ENCODE measurements around the gene PDLIM1. TPM values are rescaled to one million over a fixed set of nuclear protein-coding genes. Genes with fewer than 3 reads are reported as not detected.

Gene PDLIM1
- total RNA-seq, 1 experiment from 2014 or later: 67.4 TPM

DNA sequence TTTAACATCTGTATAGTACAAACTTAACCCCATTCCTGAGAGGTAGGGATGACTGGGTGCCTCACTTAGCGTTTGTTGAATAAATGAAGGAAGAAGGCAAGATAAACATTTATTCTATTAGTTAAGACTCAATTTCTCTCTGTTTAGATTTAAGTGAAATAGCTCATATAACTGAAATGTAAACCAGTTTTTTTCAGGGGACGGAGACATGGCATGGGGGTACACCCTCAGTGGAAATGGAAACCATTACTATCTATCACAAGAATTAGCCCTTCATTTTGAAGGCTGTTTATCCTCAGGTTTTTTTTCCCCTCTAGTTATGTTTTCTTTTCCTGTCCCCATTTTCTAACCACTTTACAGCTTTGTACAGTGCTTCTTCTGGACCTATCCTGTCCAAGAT, 35.6 kb upstream of the PDLIM1 start:
- Histone ChIP-seq H3K4me2 (ENCODE audit: low read length) (no peak overlapping the region), H3K27ac (ENCODE audit: low read depth, low read length) (no peak overlapping the region), H3K9ac (ENCODE audit: low read length) (no peak overlapping the region), H3K9me3 (ENCODE audit: control insufficient read depth in 1 of 2, insufficient read depth in 1 of 2, low read depth in 1 of 2, low read length in 2 of 2) (no peaks in the 10 kb centered on the region), H3K27me3 (ENCODE audit: insufficient read depth, low read length) (peaks cover 4% of the 10 kb centered on the region; the same call in 1 of the 2 replicates), H2AFZ (ENCODE audit: low read depth, low read length, poor library complexity, severe bottlenecking) (no peak overlapping the region), H3K9me2 (ENCODE audit: insufficient read depth) (no peaks in the 10 kb centered on the region), H3K4me3 (replicated peaks in 1 of 2; ENCODE audit: low read depth in 1 of 2, low read length in 2 of 2) (no peak overlapping the region), H3K36me3 (ENCODE audit: control insufficient read depth in 1 of 2, insufficient read depth in 2 of 2, low read length in 2 of 2) (no peaks in the 10 kb centered on the region), H3K4me1 (ENCODE audit: control insufficient read depth in 1 of 2, insufficient read depth in 2 of 2, low read length in 2 of 2) (no peaks in the 10 kb centered on the region), H4K20me1 (ENCODE audit: insufficient read depth) (no peaks in the 10 kb centered on the region), H3K79me2 (ENCODE audit: insufficient read depth, low read length) (no peaks in the 10 kb centered on the region)
- no TSS peak for BruUV-seq (replicated peaks)
- POLR2A ChIA-PET: no interaction called here
- ATAC-seq: no peak
- RAD21 ChIA-PET (ENCODE audit: low non-redundant PET in 1 of 2, low total read pairs in 2 of 2, uncharacterized antibody in 2 of 2, unreplicated experiment in 2 of 2): no interaction called here
- intact Hi-C loops (cut with micrococcal nuclease): no loop called here
- no peak for DNase-seq (ENCODE audit: low read depth, low spot score)
- CTCF ChIA-PET: no interaction called here
- no peak for TF ChIP-seq REST (IDR thresholded peaks at IDR 0.05; ENCODE audit: low read depth)
- TF ChIP-seq, protein P1, sequence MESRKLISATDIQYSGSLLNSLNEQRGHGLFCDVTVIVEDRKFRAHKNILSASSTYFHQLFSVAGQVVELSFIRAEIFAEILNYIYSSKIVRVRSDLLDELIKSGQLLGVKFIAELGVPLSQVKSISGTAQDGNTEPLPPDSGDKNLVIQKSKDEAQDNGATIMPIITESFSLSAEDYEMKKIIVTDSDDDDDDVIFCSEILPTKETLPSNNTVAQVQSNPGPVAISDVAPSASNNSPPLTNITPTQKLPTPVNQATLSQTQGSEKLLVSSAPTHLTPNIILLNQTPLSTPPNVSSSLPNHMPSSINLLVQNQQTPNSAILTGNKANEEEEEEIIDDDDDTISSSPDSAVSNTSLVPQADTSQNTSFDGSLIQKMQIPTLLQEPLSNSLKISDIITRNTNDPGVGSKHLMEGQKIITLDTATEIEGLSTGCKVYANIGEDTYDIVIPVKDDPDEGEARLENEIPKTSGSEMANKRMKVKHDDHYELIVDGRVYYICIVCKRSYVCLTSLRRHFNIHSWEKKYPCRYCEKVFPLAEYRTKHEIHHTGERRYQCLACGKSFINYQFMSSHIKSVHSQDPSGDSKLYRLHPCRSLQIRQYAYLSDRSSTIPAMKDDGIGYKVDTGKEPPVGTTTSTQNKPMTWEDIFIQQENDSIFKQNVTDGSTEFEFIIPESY (IDR thresholded peaks at IDR 0.05; ENCODE audit: extremely low read depth, insufficient replicate concordance, low read length): no peak
- TF ChIP-seq, protein P2, sequence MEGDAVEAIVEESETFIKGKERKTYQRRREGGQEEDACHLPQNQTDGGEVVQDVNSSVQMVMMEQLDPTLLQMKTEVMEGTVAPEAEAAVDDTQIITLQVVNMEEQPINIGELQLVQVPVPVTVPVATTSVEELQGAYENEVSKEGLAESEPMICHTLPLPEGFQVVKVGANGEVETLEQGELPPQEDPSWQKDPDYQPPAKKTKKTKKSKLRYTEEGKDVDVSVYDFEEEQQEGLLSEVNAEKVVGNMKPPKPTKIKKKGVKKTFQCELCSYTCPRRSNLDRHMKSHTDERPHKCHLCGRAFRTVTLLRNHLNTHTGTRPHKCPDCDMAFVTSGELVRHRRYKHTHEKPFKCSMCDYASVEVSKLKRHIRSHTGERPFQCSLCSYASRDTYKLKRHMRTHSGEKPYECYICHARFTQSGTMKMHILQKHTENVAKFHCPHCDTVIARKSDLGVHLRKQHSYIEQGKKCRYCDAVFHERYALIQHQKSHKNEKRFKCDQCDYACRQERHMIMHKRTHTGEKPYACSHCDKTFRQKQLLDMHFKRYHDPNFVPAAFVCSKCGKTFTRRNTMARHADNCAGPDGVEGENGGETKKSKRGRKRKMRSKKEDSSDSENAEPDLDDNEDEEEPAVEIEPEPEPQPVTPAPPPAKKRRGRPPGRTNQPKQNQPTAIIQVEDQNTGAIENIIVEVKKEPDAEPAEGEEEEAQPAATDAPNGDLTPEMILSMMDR (IDR thresholded peaks at IDR 0.05 in 2 of 3, conservative IDR thresholded peaks at IDR 0.05 in 1 of 3; ENCODE audit: borderline replicate concordance in 1 of 3, insufficient read depth in 1 of 3, low read depth in 2 of 3, low read length in 2 of 3): no peak
- no peak for TF ChIP-seq YY1 (IDR thresholded peaks at IDR 0.05; ENCODE audit: extremely low read depth, insufficient replicate concordance, low read depth, low read length)
- no peak for TF ChIP-seq EZH2 (IDR thresholded peaks at IDR 0.05)
- no peak for TF ChIP-seq ATF3 (IDR thresholded peaks at IDR 0.05)
- TF ChIP-seq SRF (IDR thresholded peaks at IDR 0.05; ENCODE audit: low read depth): no peak
- no peak for TF ChIP-seq FOSL1 (IDR thresholded peaks at IDR 0.05; ENCODE audit: low read depth)
- no peak for TF ChIP-seq RAD21 (IDR thresholded peaks at IDR 0.05; ENCODE audit: low read depth)
- no peak for TF ChIP-seq CBX3 (IDR thresholded peaks at IDR 0.05; ENCODE audit: low read depth)

Data from HCT116 (cell line).